ENCODE results near the gene HMGN4. TPM values are rescaled to one million over a fixed set of nuclear protein-coding genes. Genes with fewer than 3 reads are reported as not detected.
A peak's percentile ranks its signal among the peaks of the same experiment; 100 is the strongest.

The HMGN4 gene
- total and polyA plus RNA-seq, 9 of the 15 experiments (the other 6 are each of a cell fraction or from before 2014, with no cell fraction given): 35.4 to 134 (median 94.1) TPM

DNA sequence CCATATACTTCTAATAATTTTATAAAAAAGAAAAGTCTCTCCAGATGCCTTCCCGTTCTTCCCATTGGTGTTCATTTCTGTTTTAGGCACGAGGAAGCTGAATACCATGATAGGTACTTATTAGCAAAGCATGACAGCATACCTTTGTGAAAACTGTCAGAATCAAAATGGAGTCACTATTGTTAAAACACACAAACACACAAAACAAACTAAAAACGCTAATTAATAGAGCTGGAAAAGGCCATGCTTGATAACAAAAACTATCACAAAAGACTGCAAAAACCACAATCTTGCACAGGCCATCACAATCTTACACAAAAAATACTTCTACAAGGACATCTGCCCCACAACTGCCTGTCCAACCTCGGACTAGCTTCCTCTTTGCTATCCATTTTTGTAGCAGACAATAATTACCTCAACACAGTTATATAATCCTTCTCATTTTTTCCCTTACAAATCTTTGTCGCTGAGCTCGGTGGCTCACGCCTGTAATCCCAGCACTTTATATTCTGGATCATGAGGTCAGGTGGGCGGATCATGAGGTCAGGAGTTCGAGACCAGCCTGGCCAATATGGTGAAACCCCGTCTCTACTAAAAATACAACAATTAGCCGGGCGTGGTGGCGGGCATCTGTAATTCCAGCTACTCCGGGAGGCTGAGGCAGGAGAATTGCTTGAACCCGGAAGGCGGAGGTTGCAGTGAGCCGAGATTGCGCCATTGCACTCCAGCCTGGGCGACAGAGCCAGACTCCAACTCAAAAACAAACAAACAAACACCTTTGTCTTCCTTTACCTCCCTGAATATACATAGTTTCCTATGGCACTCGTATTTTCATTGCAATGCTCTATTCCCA is 55.3 kb downstream of the HMGN4 start (continued):
- TF ChIP-seq, protein P1, sequence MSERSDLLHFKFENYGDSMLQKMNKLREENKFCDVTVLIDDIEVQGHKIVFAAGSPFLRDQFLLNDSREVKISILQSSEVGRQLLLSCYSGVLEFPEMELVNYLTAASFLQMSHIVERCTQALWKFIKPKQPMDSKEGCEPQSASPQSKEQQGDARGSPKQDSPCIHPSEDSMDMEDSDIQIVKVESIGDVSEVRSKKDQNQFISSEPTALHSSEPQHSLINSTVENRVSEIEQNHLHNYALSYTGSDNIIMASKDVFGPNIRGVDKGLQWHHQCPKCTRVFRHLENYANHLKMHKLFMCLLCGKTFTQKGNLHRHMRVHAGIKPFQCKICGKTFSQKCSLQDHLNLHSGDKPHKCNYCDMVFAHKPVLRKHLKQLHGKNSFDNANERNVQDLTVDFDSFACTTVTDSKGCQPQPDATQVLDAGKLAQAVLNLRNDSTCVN (CRISPR knock-in tag; IDR thresholded peaks at IDR 0.05): peak; percentile 50; the same call in 1 of the 2 replicates
- TF ChIP-seq, protein P2, sequence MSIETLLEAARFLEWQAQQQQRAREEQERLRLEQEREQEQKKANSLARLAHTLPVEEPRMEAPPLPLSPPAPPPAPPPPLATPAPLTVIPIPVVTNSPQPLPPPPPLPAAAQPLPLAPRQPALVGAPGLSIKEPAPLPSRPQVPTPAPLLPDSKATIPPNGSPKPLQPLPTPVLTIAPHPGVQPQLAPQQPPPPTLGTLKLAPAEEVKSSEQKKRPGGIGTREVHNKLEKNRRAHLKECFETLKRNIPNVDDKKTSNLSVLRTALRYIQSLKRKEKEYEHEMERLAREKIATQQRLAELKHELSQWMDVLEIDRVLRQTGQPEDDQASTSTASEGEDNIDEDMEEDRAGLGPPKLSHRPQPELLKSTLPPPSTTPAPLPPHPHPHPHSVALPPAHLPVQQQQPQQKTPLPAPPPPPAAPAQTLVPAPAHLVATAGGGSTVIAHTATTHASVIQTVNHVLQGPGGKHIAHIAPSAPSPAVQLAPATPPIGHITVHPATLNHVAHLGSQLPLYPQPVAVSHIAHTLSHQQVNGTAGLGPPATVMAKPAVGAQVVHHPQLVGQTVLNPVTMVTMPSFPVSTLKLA (conservative IDR thresholded peaks at IDR 0.05): peak in 1 of 2 experiments; percentile 40; a peak in 2 of 4 replicates
- 0 out of 2 replicates have a peak, but pooled peaks have one; percentile 15 for TF ChIP-seq FOXJ2 (tag; IDR thresholded peaks at IDR 0.05)
- TF ChIP-seq RBBP5 (IDR thresholded peaks at IDR 0.05; ENCODE audit: borderline replicate concordance, insufficient read depth, low read length, poor library complexity, severe bottlenecking): peak; percentile 17
- TF ChIP-seq, protein P3, sequence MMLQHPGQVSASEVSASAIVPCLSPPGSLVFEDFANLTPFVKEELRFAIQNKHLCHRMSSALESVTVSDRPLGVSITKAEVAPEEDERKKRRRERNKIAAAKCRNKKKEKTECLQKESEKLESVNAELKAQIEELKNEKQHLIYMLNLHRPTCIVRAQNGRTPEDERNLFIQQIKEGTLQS (IDR thresholded peaks at IDR 0.05): peak; percentile 62
- TF ChIP-seq, protein P3 (CRISPR knock-in tag; conservative IDR thresholded peaks at IDR 0.05): no peak
- TF ChIP-seq GTF2E2 (tag; IDR thresholded peaks at IDR 0.05): no peak
- TF ChIP-seq, protein P4, sequence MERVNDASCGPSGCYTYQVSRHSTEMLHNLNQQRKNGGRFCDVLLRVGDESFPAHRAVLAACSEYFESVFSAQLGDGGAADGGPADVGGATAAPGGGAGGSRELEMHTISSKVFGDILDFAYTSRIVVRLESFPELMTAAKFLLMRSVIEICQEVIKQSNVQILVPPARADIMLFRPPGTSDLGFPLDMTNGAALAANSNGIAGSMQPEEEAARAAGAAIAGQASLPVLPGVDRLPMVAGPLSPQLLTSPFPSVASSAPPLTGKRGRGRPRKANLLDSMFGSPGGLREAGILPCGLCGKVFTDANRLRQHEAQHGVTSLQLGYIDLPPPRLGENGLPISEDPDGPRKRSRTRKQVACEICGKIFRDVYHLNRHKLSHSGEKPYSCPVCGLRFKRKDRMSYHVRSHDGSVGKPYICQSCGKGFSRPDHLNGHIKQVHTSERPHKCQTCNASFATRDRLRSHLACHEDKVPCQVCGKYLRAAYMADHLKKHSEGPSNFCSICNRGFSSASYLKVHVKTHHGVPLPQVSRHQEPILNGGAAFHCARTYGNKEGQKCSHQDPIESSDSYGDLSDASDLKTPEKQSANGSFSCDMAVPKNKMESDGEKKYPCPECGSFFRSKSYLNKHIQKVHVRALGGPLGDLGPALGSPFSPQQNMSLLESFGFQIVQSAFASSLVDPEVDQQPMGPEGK (CRISPR knock-in tag; IDR thresholded peaks at IDR 0.05; ENCODE audit: borderline replicate concordance): peak; percentile 73; the same call in 1 of the 2 replicates
- 0 out of 2 replicates have a peak, but pooled peaks have one; percentile 28 for TF ChIP-seq ILK (tag; IDR thresholded peaks at IDR 0.05; ENCODE audit: borderline replicate concordance, low read depth)
- peak; percentile 67; the same call in 1 of the 2 replicates for TF ChIP-seq TOE1 (IDR thresholded peaks at IDR 0.05; ENCODE audit: borderline replicate concordance)
- no peak for TF ChIP-seq TOE1 (CRISPR knock-in tag; IDR thresholded peaks at IDR 0.05; ENCODE audit: borderline replicate concordance, low read depth)
- peak; percentile 87 for TF ChIP-seq SMAD3 (CRISPR knock-in tag; conservative IDR thresholded peaks at IDR 0.05)
- TF ChIP-seq ETV5 (CRISPR knock-in tag; IDR thresholded peaks at IDR 0.05; ENCODE audit: low read depth): no peak
- TF ChIP-seq RAD21 (CRISPR knock-in tag; conservative IDR thresholded peaks at IDR 0.05 in 1 of 2, IDR thresholded peaks at IDR 0.05 in 1 of 2): no peak
- TF ChIP-seq, protein P5, sequence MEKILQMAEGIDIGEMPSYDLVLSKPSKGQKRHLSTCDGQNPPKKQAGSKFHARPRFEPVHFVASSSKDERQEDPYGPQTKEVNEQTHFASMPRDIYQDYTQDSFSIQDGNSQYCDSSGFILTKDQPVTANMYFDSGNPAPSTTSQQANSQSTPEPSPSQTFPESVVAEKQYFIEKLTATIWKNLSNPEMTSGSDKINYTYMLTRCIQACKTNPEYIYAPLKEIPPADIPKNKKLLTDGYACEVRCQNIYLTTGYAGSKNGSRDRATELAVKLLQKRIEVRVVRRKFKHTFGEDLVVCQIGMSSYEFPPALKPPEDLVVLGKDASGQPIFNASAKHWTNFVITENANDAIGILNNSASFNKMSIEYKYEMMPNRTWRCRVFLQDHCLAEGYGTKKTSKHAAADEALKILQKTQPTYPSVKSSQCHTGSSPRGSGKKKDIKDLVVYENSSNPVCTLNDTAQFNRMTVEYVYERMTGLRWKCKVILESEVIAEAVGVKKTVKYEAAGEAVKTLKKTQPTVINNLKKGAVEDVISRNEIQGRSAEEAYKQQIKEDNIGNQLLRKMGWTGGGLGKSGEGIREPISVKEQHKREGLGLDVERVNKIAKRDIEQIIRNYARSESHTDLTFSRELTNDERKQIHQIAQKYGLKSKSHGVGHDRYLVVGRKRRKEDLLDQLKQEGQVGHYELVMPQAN (IDR thresholded peaks at IDR 0.05; ENCODE audit: borderline replicate concordance): peak; percentile 60; the same call in 1 of the 2 replicates
- peak; percentile 67; the same call in 1 of the 2 replicates for TF ChIP-seq ZNF347 (CRISPR knock-in tag; IDR thresholded peaks at IDR 0.05; ENCODE audit: low read depth)

All from K562 (cell line).